G401.6 (cell line): ENCODE measurements around the gene NMNAT2.

Experiments
- FAIRE-seq: peaks from 2 replicates; lab custom pipeline; 2012; peaks lifted over from hg19 to GRCh38; lab: Jason Lieb, UNC

NMNAT2 gene

GRCh38 chr1:183310753-183311479 lies 107.3 kb downstream of the NMNAT2 start:
- no peak for FAIRE-seq

- no peak for FAIRE-seq
Measured at GRCh38 chr1:183308719-183309118, 109.5 kb downstream of the NMNAT2 start.

GRCh38 chr1:183306317-183307042 lies 111.7 kb downstream of the NMNAT2 start:
- no peak for FAIRE-seq

DNA sequence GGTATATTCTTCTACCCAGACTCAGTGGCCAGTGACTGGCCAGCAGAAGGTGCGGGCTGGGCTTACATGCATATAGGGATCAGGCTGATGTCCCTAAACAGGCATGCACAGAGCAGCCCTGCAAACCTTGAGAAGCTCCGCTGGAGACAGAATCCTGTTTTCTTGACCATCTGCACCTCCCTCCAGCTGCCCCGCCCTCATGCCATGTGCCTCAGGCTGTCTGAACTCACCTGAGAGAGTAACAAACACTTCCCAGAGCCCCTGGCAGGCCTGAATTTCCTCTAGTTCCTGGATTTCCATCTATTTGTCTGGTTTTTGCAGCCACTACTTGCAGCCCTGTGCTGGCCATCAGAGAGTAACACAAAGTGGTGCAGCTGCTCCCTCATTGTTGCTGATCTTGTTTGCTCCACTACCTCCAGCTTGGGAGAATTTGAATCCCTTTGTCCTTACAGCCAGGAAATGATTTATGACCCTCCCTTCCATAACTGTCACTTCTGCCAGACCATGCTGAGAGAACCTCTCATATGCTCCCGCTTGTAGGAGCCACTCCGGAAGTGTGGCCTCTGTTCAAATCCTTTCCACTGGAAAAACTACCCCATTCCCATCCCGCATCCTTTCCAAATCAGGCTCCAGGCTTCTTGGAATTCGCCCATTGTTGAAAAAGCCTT lies 113.6 kb downstream of the NMNAT2 start:
- FAIRE-seq = no peak

DNA sequence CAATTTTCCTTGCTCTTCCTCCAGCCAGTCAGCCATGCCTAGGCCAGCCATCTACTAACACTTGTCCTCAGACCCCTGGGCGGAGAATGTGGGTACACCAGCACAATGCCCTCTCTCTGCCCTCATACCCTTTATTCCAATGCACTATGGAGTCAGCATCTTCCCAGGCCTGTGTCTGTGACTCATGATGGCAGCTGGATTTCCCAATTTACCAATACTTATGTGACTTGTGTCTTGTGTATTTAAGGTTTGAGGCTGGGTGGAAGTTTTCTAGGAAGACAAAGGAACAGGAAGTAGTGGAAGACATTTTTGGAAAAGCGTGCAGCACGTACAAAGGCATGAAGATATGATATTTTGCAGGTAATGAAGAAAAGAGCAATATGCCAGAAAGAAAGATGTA lies 114.3 kb downstream of the NMNAT2 start:
- FAIRE-seq = no peak

DNA sequence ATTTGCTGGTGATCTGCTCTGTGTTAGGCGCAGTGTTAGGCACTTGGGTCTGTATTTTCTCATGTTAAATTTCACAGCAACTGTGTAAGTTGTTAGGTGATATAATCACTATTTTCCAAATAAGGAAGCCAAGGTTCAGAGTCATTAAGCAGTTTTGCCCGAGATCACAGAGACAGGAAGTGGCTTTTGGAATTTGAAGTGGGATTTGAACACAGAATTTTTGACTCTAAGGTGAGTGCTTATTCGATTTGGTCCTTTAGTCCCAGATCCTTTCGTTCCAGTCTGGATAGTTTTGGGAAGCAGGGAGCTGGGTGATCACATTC lies 114.9 kb downstream of the NMNAT2 start:
- no peak for FAIRE-seq

GRCh38 chr1:183302452-183303322 lies 115.5 kb downstream of the NMNAT2 start:
- FAIRE-seq = no peak

DNA sequence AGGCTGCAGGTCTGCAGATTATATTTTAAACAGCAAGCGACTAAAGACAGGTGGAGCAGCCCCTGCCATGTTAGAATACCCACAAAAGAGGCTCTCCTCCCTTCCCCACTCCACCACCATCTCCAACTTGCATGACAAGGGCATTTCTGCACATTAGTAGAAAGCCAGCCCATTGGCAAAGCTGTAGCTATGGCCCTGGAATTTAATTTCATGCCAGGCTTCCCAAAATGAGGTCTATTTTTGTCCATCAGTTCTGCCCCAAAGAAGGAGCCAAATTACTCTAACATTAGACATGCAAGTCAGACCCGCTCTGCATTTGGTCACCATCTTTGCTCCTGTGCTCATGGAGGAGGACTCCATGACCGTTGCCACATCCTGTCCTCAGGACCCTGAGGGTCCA lies 116.9 kb downstream of the NMNAT2 start:
- FAIRE-seq = no peak

DNA sequence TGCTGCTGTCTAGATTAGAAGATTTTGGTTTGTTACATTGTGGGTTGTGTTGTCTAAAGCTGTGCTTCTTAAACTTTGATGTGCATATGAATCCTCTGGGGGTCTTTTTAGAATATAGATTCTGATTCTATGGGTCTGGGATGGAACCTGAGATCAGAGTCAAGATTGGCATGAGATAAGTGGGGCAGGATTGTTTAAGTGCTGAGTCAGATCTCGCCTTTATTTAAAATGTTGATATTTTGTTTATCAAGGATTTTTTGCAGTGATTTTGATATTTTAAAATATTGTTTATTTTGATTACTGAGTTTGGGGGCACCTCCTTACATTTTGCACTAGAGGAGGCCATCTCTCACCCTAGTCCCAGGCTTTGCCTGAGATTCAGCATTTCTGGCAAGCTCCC lies 117.4 kb downstream of the NMNAT2 start:
- FAIRE-seq = no peak

DNA sequence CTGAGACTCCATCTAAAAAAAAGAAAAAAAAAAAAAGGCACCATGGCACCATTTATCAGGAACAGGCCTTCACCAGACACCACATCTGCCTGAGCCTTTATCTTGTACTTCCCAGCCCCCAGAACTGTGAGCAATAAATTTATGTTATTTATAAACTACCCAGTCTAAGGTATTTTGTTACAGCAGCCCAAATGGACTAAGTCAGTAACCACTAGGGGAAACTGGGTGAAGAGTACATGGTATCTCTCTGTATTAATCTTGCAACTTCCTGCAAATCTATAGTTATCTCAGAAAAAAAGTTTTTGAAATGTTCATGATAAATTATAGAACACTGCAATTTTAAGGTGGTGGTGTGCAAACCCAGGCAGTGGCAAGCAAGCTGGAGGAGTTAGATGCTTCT lies 117.8 kb downstream of the NMNAT2 start:
- no peak for FAIRE-seq

GRCh38 chr1:183296782-183297181 lies 121.4 kb downstream of the NMNAT2 start:
- no peak for FAIRE-seq

- no peak for FAIRE-seq
Measured at GRCh38 chr1:183295521-183295920, 122.7 kb downstream of the NMNAT2 start.

- no peak for FAIRE-seq
Measured at GRCh38 chr1:183293876-183294275, 124.3 kb downstream of the NMNAT2 start.

DNA sequence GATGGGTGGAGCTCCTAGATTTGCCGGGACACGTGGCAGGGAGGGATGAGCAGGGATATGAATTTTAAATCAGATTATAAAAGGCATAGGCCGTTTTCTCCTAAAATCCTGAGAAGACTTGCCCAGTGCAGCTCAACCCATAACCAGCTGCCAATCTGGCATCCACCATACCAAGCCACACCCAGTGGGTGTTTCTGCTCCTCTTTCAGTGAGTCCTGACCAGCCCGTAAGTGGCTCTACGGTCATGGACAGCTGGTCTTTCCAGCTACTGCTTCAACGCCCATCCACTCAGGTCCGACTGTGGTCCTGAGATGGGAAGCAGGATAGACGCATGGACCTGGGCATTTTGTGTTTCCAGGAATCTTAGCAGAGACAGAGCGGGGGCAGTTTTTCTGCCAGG lies 124.9 kb downstream of the NMNAT2 start:
- FAIRE-seq = no peak

GRCh38 chr1:183291802-183292514 lies 126.2 kb downstream of the NMNAT2 start:
- no peak for FAIRE-seq

GRCh38 chr1:183291216-183291762 lies 126.9 kb downstream of the NMNAT2 start:
- no peak for FAIRE-seq

DNA sequence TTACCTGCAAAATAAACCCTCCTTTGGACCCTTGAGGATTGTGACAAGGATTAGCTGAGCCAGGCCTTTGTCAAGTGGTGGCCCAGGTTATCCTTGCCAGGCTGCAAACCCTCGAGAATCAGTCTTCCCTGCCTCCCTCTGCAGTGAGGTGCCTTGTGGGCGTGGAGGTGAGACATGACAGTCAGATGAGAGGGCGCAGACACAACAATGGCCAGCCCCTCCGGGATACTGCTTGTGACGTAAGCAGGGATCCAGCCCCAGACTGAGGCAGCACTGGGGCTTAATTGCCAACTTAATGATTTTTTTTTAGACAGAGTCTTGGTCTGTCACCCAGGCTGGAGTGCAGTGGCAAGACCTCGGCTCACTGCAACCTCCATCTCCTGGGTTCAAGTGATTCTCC lies 127.6 kb downstream of the NMNAT2 start:
- no peak for FAIRE-seq

GRCh38 chr1:183289051-183289496 lies 129.1 kb downstream of the NMNAT2 start:
- FAIRE-seq = no peak

DNA sequence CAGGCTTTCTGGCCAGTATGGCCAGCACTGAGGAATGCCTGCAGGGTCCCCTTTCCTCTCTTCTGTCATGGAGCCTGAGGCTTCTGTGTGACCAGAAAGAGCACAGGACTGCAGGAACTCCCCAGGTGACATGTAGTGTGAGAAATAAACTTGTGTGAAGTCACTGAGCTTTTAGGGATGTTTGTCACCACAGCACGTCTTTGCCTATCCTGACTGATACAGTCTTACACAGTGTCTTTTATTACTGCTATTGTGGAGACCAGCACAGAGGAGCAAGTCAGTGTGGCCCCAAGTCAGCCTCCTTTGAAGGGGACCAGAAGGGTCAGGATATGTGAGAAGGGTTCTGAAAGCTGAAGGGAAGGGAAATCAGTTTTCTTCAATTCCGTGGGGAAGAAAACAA lies 129.6 kb downstream of the NMNAT2 start:
- no peak for FAIRE-seq

DNA sequence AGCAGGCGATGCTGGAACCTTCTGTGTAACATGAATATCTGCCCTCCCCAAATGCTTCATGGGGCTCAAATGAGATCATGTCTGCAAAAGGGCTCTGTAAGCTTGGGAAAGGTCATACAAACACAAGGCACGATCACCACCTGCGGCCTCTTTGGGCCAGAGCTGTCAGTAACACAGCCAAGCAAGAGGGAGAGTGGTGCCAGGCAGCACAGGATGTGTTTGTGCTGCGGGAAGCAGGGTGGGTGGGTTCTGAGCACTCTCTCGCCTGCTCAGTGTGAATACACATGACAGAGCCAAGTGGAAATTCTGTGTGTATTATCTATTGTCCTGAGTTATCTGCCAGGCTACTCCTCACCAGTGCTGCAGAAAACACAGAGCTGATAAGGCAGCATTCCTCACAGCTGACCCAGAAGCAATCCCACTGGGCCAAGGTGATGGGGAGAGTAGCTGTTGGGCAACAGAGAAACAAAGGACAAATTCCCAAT lies 130.9 kb downstream of the NMNAT2 start:
- no peak for FAIRE-seq

GRCh38 chr1:183285746-183286145 lies 132.4 kb downstream of the NMNAT2 start:
- FAIRE-seq = no peak
